Caki2 (cell line): ENCODE measurements around the gene BAZ1B. TPM values are rescaled to one million over a fixed set of nuclear protein-coding genes. Genes with fewer than 3 reads are reported as not detected.
"Not testable (repeated sequence)": the region's sequence is repeated elsewhere in the genome, so short reads cannot be mapped to it uniquely, and the experiment has no call there.

Experiments used
- DNase-seq: peaks from one replicate; pipeline ENCODE4 v3.0.0-alpha.2; 2015; ENCODE audit warnings: low read depth
- in situ Hi-C: cut with HindIII; loops from 2 replicates; pipeline ENCODE4 v1.10.0; 2016; ENCODE audit warnings: low sequenced_read_pairs, low pct_unique_long_range_greater_than_20kb, mixed read lengths
- total RNA-seq: library from RNA; depleted of rRNA; stranded (reverse); fragments of >200 nt; shearing (Covaris generic); gene quantifications from 2 replicates; pipeline ENCODE4 v1.2.3, GENCODE V29; 2014; ENCODE audit warnings: low replicate concordance

BAZ1B gene
- total RNA-seq, 1 experiment from 2014 or later = 50.9 TPM

GRCh38 chr7:73549176-73549575 lies 27.1 kb upstream of the BAZ1B start:
- in situ Hi-C loops = no loop called here
- DNase-seq = no peak

DNA sequence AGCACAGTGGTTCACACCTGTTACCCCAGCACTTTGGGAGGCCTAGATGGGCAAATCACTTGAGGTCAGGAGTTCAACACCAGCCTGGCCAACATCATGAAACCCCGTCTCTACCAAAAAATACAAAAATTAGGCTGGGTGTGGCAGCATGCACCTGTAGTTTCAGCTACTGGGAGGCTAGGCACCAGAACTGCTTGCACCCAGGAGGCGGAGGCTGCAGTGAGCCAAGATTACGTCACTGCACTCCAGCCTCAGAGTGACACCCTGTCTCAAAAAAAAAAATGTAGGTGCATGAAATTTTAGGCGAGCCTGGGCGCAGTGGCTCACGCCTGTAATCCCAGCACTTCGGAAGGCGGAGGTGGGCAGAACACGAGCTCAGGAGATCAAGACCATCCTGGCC lies 25.7 kb upstream of the BAZ1B start:
- no peak for DNase-seq
- in situ Hi-C loops = no loop called here

DNA sequence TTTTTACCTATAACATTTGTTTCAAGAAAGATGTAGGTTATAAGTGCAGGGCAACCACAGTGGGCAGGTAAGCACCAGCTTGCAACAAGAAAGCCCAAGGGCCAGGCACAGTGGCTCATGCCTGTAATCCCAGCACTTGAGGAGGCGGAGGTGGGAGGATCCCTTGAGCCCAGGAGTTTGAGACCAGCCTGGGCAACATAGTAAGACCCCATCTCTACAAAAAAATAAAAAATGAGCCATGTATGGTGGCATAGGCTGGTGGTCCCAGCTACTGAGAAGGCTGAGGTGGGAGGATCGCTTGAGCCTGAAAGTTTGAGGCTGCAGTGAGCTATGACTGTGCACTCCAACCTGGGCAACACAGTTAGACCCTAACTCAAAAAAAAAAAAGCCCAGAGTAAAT lies 22.6 kb upstream of the BAZ1B start:
- DNase-seq = no peak
- in situ Hi-C loops = no loop called here

DNA sequence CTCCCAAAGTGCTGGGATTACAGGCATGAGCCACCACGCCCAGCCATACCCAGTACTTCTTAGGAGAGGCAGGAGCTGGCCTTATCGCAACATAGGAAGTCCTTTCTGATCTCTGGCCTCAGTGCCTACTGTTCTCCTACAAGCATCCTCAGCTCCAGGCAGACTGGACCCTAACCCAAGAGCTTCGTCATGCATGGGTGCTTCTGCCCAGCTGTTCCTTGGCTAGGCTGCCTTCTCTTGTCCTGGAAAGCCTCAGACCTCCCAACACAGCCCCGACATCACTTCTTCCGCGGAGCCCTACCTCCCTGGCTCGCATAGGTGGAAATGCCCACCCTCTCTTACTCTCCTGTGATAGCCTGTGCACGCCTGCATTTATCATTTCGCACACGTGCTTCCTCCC lies 19.6 kb upstream of the BAZ1B start:
- no peak for DNase-seq
- in situ Hi-C loops = no loop called here

DNA sequence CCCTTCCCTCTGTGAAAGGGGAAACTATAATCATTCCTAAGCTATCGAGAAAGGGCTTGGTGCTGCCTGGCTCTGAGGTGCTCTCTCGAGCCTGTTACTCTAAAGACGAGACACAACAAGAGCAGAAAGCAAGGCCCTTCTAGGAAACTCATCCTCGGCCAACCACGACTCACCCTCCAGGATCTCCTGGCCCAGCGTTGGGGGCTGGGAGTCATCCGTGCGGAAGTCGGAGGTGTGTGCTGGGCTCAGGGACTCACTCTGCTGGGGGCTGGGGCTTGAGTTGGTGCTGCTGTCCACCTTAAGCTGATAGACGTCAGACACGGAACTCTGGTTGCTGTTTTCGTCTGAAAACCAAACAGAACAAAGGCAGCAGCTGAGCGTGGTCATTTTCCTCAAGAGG lies 17.6 kb upstream of the BAZ1B start:
- DNase-seq = no peak
- in situ Hi-C loops = no loop called here

GRCh38 chr7:73538510-73538909 lies 16.4 kb upstream of the BAZ1B start:
- DNase-seq, in situ Hi-C loops: not testable (repeated sequence)

DNA sequence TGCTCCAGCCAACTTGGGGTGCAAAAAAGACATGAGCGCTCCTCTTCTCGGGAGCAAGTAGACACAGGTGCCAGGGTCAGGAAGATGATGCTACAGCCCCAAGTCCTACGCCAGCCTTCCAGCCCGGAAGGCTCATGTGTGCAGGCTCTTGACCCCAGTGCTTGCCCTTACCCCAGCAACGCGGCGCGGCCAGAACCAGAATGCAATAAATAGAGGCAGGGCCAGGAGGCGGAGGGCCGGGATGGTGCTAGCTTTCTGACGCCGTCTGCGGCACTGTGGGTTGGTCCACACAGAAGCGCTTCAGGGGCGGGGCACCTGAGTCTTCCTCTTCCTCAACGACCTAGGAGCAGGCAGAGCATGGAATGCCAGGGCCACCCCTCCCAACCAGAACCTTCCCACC lies 15.0 kb upstream of the BAZ1B start:
- in situ Hi-C loops = no loop called here

DNA sequence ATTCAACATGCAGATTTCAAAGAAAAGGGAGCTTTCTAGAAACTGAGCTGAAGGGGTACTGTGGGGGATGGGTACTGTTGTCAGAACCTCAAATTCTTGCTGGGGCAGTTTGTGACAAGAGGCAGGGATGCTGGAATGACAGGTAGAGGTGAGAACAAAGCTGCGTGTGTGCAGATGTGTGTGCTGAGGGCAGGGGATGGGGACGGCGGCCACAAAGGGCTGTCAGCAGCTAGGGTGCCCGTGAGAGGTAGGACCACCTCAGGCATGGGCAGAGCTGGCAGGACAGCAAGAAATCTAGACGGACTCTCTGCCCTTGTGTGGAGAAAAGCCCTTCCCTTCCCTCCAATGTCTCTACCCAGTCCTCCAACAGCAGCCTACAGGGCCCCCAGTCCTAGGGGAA lies 14.4 kb upstream of the BAZ1B start:
- in situ Hi-C loops = no loop called here
- DNase-seq = no peak

More for the DNA sequence above, 15.0 kb upstream of the BAZ1B start:
- no peak for DNase-seq

GRCh38 chr7:73535918-73536317 lies 13.8 kb upstream of the BAZ1B start:
- in situ Hi-C loops, DNase-seq: not testable (repeated sequence)

- DNase-seq = no peak
- in situ Hi-C loops = no loop called here
These were observed 11.6 kb upstream of the BAZ1B start for GRCh38 chr7:73533742-73534141.

DNA sequence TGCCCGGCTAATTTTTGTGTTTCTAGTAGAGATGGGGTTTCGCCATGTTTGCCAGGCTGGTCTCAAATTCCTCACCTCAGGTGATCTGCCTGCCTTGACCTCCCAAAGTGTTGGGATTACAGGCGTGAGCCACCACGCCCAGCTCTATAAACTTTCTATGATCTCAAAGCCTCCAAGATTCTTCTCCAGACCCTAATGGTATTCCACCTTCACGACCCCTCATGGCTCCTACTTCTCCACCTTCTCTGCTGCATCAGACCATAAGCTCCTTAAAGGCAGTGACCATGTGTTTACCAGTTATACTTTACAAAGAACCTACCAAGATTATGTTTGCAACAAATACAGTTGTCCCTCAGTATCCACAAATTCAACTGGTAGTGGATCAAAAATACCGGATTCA lies 10.1 kb upstream of the BAZ1B start:
- in situ Hi-C loops = no loop called here
- DNase-seq = no peak

DNA sequence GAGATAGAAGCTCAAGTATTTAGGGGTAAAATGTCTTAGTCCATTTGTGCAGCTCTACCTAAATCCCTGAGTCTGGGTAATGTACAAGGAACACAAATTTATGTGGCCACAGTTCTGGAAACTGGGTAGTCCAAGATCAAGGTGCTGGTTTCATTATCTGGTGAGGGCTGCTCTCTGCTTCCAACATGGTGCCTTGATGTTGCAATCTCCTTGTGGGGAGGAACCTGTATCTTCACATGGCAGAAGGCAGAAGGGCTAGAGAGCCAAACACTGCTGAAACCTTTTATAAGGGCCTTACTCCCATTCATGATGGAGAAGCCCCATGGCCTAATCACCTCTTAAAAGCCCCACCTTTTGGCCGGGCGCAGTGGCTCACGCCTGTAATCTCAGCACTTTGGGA lies 8.7 kb upstream of the BAZ1B start:
- DNase-seq = no peak
- in situ Hi-C loops = no loop called here

DNA sequence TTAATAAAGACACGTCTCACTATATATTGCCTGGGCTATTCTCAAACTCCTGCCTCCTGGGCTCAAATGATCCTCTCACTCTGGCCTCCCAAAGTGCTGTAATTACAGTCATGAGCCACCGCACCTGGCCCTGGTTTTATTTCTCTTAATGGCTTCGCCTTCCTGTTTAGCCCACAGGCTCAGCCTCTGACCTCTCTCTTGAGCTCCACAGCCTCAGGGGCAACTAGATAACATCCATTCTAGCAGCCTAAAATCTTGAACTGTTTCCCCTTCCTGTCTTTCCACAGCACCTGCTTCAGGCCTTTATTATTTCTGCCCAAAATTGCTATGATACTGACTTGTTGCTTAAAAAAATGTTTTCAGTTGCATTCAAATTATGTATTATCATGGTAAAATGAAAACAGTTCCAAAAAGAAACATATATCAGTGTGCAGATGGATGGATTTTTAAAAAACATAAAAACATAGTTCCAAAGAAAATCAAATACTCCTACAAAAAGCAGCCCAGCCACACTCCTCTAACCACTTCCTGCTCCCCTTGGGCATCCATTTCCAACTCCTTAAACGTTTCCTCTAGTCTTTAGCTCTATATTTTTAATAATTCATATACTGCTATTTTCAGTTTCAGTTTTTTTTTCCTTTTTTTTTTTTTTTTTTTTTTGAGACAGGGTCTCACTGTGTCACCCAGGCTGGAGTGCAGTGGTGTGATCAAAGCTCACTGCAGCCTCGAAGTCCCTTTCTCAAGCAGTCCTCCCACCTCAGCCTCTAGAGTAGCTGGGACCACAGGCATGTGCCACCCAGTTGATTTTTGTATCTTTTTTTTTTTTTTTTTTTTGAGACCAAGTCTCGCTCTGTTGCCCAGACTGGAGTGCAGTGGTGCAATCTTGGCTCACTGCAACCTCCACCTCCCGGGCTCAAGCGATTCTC lies 5.1 kb upstream of the BAZ1B start:
- in situ Hi-C loops = no loop called here
- DNase-seq = no peak

DNA sequence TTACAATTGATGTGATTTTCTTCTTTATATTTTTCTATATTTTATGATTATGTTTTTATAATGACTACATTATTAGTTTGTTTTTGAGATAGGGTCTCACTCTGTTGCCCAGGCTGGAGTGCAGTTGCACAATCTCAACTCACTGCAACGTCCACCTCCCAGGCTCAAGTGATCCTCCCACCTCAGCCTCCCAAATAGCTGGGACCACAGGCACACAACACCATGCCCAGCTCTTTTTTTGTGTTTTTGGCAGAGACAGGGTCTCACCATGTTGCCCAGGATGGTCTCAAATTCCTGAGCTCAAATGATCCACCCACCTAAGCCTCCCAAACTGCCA lies 4.0 kb upstream of the BAZ1B start:
- in situ Hi-C loops, DNase-seq: not testable (repeated sequence)

DNA sequence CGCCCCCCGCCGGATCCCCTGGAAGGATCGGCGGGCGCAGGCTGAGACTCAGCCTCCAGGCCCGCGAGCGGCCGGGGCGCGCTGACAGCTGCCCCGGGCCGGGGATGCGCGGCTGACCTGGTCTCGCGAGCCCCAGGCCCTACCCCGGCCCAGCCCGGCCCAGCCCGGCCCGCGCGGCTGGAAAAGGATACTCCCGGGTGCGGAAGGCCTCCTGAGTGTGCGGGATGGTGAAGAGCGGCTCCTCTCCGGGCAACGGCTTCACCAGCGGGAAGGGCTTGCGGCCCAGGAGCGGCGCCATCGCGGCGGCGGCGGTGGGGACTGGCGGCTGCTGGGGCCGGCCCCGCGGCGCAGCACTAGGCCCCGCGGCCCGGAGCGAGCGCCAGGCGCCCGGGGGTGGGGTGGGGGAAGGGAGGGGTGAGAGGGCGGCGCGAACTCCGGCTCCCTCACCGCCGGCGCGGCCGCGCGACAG lies 423 bp downstream of the BAZ1B start:
- in situ Hi-C loops = no loop called here
- peak; percentile 63 for DNase-seq

- in situ Hi-C loops = no loop called here
- DNase-seq = no peak
These were observed 1.1 kb downstream of the BAZ1B start for GRCh38 chr7:73520673-73521635.

- DNase-seq = peak; percentile 40
- in situ Hi-C loops = no loop called here
These were observed 2.0 kb downstream of the BAZ1B start for GRCh38 chr7:73519867-73520672.

DNA sequence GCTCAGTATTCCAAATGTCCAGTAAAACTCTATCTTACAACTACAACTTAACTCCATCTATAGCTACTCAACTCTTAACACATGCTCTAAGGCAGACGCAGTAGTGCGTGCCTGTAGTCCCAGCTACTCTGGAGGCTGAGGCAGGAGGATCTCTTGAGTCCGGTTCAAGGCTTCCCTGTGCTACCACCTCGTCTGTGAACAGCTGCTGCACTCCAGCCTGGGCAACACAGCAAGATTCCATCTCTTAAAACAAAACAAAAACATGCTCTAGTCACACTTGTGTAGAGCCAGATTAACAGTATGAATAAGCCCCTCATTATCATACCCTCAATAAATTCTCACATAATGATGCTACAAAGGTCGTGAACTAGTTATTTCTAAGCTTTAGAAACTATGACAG lies 3.6 kb downstream of the BAZ1B start:
- no peak for DNase-seq
- in situ Hi-C loops = no loop called here
